Activated T-cell treated with anti-CD3 and anti-CD28 coated beads for 24 hours (primary cell): ENCODE measurements around the gene TPPP2.

Experiments used
- DNase-seq: peaks from one replicate; pipeline ENCODE4 v3.0.0-alpha.2; 2020; ENCODE audit warnings: low read depth

TPPP2 gene

GRCh38 chr14:21077672-21078071 is 47.7 kb downstream of the TPPP2 start:
- no peak for DNase-seq

GRCh38 chr14:21078287-21078686 is 48.3 kb downstream of the TPPP2 start:
- DNase-seq: no peak

GRCh38 chr14:21078726-21079125 is 48.7 kb downstream of the TPPP2 start:
- no peak for DNase-seq

GRCh38 chr14:21081521-21082142 is 51.6 kb downstream of the TPPP2 start:
- no peak for DNase-seq
